T-helper 1 cell (primary cell): Measurements from ENCODE around the gene EPB41.
A peak's percentile ranks its signal among the peaks of the same experiment; 100 is the strongest.
"Not testable (repeated sequence)": the region's sequence is repeated elsewhere in the genome, so short reads cannot be mapped to it uniquely, and the experiment has no call there.

Experiments used
- DNase-seq, 5 donors: peaks; one replicate each; pipeline ENCODE4 v3.0.0-alpha.2; 2012 to 2020

Gene EPB41

GRCh38 chr1:28983091-28983490 is 68.7 kb downstream of the EPB41 start:
- DNase-seq, result no peak

GRCh38 chr1:28983509-28984310 is 69.3 kb downstream of the EPB41 start:
- peak in 1 of 5 donors; percentile 5 for DNase-seq

- no peak for DNase-seq
Measured at GRCh38 chr1:28984311-28984684, 69.9 kb downstream of the EPB41 start.

- DNase-seq, result no peak
Measured at GRCh38 chr1:28985427-28985826, 71.1 kb downstream of the EPB41 start.

- no peak for DNase-seq
Measured at GRCh38 chr1:28986306-28986910, 72.0 kb downstream of the EPB41 start.

- DNase-seq, result no peak
Measured at GRCh38 chr1:29002792-29003191, 88.4 kb downstream of the EPB41 start.

GRCh38 chr1:29004288-29004687 is 89.9 kb downstream of the EPB41 start:
- no peak for DNase-seq

GRCh38 chr1:29004798-29005197 is 90.4 kb downstream of the EPB41 start:
- DNase-seq, result no peak

- DNase-seq, result no peak
Measured at GRCh38 chr1:29011775-29012174, 97.4 kb downstream of the EPB41 start.

- no peak for DNase-seq
Measured at GRCh38 chr1:29017235-29017634, 102.9 kb downstream of the EPB41 start.

- DNase-seq, result no peak
Measured at GRCh38 chr1:29017975-29018712, 103.8 kb downstream of the EPB41 start.

GRCh38 chr1:29022620-29023019 is 108.3 kb downstream of the EPB41 start:
- no peak for DNase-seq

GRCh38 chr1:29029667-29030066 is 115.3 kb downstream of the EPB41 start:
- no peak for DNase-seq

- no peak for DNase-seq
Measured at GRCh38 chr1:29032841-29033240, 118.5 kb downstream of the EPB41 start.

- DNase-seq, result peak in 1 of 5 donors; percentile 40
Measured at GRCh38 chr1:29033829-29034466, 119.6 kb downstream of the EPB41 start.

- DNase-seq, result no peak
Measured at GRCh38 chr1:29043274-29043965, 129.1 kb downstream of the EPB41 start.

GRCh38 chr1:29044010-29044409 is 129.6 kb downstream of the EPB41 start:
- DNase-seq, result no peak

- not testable (repeated sequence) for DNase-seq
Measured at GRCh38 chr1:29045663-29046062, 131.3 kb downstream of the EPB41 start.

GRCh38 chr1:29047142-29047541 is 132.8 kb downstream of the EPB41 start:
- no peak for DNase-seq

GRCh38 chr1:29050166-29050565 is 135.8 kb downstream of the EPB41 start:
- no peak for DNase-seq

GRCh38 chr1:29052100-29052499 is 137.7 kb downstream of the EPB41 start:
- DNase-seq, result no peak

GRCh38 chr1:29052941-29053340 is 138.6 kb downstream of the EPB41 start:
- DNase-seq, result no peak

GRCh38 chr1:29055160-29055559 is 140.8 kb downstream of the EPB41 start:
- no peak for DNase-seq
